Heart right ventricle (tissue), 16 donors: Measurements from ENCODE around the gene CHRNB4. TPM values are rescaled to one million over a fixed set of nuclear protein-coding genes. Genes with fewer than 3 reads are reported as not detected.
A peak's percentile ranks its signal among the peaks of the same experiment; 100 is the strongest.

ENCODE experiments used
- ATAC-seq, 8 donors: fragments of 200-7000 bp; cut with Tn5 transposase; one replicate each; pipeline ENCODE4 v1.9.1; 2020; ENCODE audit warnings: mild to moderate bottlenecking in 8 of 8, moderate library complexity in 8 of 8, moderate number of reproducible peaks in 1 of 8
- DNase-seq, 2 donors: peaks; one replicate each; pipeline ENCODE4 v3.0.0-alpha.2; 2020
- H3K27ac ChIP-seq, 10 donors: fragments of 200-600 bp; sonication (generic) in 2 of 10; one replicate each; pipeline versions ENCODE4 v1.5.0 to v1.8.0; 2020 to 2022; ENCODE audit warnings: mild to moderate bottlenecking in 3 of 10
- H3K27me3 ChIP-seq, 7 donors: fragments of 200-600 bp; one replicate each; pipeline ENCODE4 v1.8.0; 2021 to 2022; ENCODE audit warnings: mild to moderate bottlenecking in 2 of 7
- H3K36me3 ChIP-seq, 9 donors: fragments of 200-600 bp; sonication (generic) in 1 of 9; one replicate each; pipeline versions ENCODE4 v1.5.0 to v1.8.0; 2020 to 2022; ENCODE audit warnings: mild to moderate bottlenecking in 2 of 9
- H3K4me1 ChIP-seq, 9 donors: fragments of 200-600 bp; sonication (generic) in 1 of 9; one replicate each; pipeline versions ENCODE4 v1.5.0 to v1.8.0; 2020 to 2022; ENCODE audit warnings: mild to moderate bottlenecking in 4 of 9
- H3K4me3 ChIP-seq, 10 donors: fragments of 200-600 bp; sonication (generic) in 2 of 10; one replicate each; pipeline versions ENCODE4 v1.5.0 to v1.8.0; 2020 to 2022; ENCODE audit warnings: mild to moderate bottlenecking in 7 of 10, moderate library complexity in 2 of 10
- H3K9me3 ChIP-seq, 11 donors: fragments of 200-600 bp in 10 of 11; sonication (generic) in 2 of 11; one replicate each; pipeline versions ENCODE4 v1.5.0 to v1.8.0; 2013 to 2022; ENCODE audit warnings: mild to moderate bottlenecking in 2 of 11, control low read depth in 1 of 11, moderate library complexity in 1 of 11
- WGBS, 2 donors: extraction: QIAGEN DNeasy Blood & Tissue Kit; methylation state at CpG; one replicate each; pipeline ENCODE4 v1.1.7; 2013; ENCODE audit warnings: inconsistent platforms in 1 of 2; 5-methylcytosine and 5-hydroxymethylcytosine counted together
- intact Hi-C, 10 donors: fragments of 100-400 bp; cut with DNase I; formaldehyde crosslinking; loops; one replicate each; pipeline versions ENCODE4 v1.11.1 to v1.14.2; 2022
- polyA plus RNA-seq, 2 donors: library from polyadenylated mRNA; stranded (reverse); fragments of 200-250 nt; gene quantifications; one replicate each; pipeline ENCODE4 v1.2.3, GENCODE V29; 2013
- total RNA-seq, 10 donors: library from RNA; stranded (reverse); fragmentation: NEBNext Ultra II Directional in 3 of 10; extraction: Animal tissue kit (Norgen Biotek cat#: 25700) in 3 of 10; gene quantifications; one replicate each; pipeline versions ENCODE4 v1.2.1 to v1.2.4, GENCODE V29; 2021 to 2023
- TF ChIP-seq, protein P1 (sequence below), 9 donors: fragments of 200-600 bp; sonication (generic) in 2 of 9; IDR thresholded peaks; one replicate each; pipeline versions ENCODE4 v1.5.0 to v1.8.0; 2021 to 2022; ENCODE audit warnings: antibody characterized with exemption in 9 of 9, mild to moderate bottlenecking in 5 of 9, moderate library complexity in 1 of 9
- donor health status: Arrhythmogenic right ventricular cardiomyopathy.
- donor health status: ischemic (EF 13 %, LVEDD 7.1; RV severe dilation, severe dysfunction).
- donor health status: healthy with polysubstance abuse.
- donor health status: DM: no; HTN: yes; CAD: no.
- donor health status: DM: no; HTN: no; CAD: no.
- donor health status: ischemic (EF 25% LVEDD 6.9; RV normal size, moderate dysfunction).
- donor health status: ischemic (EF 25% LVEDD 5.7; RV mildly dilated, moderate dysfunction).
- donor health status: healthy.
- donor health status: DM: yes; HTN: yes; CAD: no.
- donor health status: Ischemic cardiomyopathy.
- donor health status: ischemic (EF 35%, LVEDD 5.7; RV mildly dilated, moderate dysfunction).
- donor health status: nonischemic (EF 11% LVEDD 7.7; RV severe dilation, severe dysfunction).
- donor health status: DM: yes; HTN: yes; CAD: no.
- donor health status: PGD.
- donor health status: ischemic (EF 29% LVEDD 5.4; RV normal size, mild dysfunction).
- donor health status: nonischemic (EF 23%, LVEDD 6.1; RV moderate dilation, normal function).

Gene CHRNB4
- total and polyA plus RNA-seq, 12 donors = 0.01 to 0.13 (median 0.11) TPM; not detected in 9

DNA sequence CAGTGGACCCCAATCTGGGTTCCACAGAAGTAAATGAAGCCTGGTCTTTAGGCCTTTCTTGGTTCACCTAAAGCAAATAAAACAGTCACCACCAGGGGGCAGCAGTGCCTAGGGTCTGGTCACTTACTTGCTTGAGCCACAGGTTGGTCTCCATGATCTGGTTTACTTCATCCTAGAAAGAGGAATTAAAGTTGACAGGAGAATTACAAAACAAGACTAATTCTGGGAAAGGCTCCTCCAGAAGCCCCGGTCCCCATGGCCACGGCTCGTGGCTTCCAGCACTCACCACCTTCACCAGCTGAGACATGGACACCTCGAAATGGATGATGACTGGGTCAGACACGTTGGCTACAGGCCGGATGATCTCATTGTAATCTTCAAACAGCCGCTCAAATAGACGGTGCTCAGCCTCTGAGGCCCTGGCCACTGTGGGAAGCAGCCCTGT, 22.5 kb downstream of the CHRNB4 start:
- H3K27ac ChIP-seq = no peak overlapping the region
- no peaks in the 10 kb centered on the region for H3K9me3 ChIP-seq
- no peak overlapping the region for H3K4me3 ChIP-seq
- H3K36me3 ChIP-seq = no peaks in the 10 kb centered on the region
- peaks cover 3 to 25% (median 18%) of the 10 kb centered on the region in 9 donors for H3K4me1 ChIP-seq
- DNase-seq (peak; percentile 70 to 91), ATAC-seq (peak; percentile 59 to 87 (median 81))
- 5 to 11% methylated on average over 8 of the region's 8 CpGs for WGBS, 2 donors
- TF ChIP-seq, protein P1, sequence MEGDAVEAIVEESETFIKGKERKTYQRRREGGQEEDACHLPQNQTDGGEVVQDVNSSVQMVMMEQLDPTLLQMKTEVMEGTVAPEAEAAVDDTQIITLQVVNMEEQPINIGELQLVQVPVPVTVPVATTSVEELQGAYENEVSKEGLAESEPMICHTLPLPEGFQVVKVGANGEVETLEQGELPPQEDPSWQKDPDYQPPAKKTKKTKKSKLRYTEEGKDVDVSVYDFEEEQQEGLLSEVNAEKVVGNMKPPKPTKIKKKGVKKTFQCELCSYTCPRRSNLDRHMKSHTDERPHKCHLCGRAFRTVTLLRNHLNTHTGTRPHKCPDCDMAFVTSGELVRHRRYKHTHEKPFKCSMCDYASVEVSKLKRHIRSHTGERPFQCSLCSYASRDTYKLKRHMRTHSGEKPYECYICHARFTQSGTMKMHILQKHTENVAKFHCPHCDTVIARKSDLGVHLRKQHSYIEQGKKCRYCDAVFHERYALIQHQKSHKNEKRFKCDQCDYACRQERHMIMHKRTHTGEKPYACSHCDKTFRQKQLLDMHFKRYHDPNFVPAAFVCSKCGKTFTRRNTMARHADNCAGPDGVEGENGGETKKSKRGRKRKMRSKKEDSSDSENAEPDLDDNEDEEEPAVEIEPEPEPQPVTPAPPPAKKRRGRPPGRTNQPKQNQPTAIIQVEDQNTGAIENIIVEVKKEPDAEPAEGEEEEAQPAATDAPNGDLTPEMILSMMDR (IDR thresholded peaks at IDR 0.05) = peak; percentile 82 to 91 (median 87)
- peaks cover 14 to 51% (median 46%) of the 10 kb centered on the region in 7 donors for H3K27me3 ChIP-seq
- intact Hi-C loops = loop anchor here (1.0 to 5.0 kb wide), 7 partner anchors 89 to 134 kb away; no protein-coding TSS in a partner anchor

DNA sequence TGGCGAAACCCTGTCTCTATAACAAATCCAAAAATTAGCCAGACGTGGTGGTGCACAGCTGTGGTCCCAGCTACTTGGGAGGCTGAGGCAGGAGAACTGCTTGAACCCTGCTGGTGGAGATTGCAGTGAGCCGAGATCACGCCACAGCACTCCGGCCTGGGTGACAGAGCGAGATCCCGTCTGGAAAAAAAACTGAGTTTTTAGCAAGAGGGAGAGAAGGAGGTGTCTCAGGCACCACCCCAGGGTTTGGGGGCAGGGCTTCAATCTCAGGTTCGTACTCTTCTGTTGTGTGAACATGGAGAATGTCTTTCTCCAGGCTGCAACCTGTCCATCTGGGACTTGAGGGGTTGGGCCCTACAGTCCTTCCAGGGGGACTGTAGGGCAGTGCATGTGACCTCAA, 22.9 kb downstream of the CHRNB4 start:
- no peak for DNase-seq
- intact Hi-C loops = loop anchor here (1.0 to 5.0 kb wide), 7 partner anchors 89 to 134 kb away; no protein-coding TSS in a partner anchor
- Histone ChIP-seq H3K36me3 (no peaks in the 10 kb centered on the region), H3K9me3 (no peaks in the 10 kb centered on the region), H3K27ac (no peak overlapping the region), H3K4me3 (no peak overlapping the region), H3K4me1 (peaks cover 3 to 25% (median 18%) of the 10 kb centered on the region in 9 donors), H3K27me3 (peaks cover 14 to 47% (median 44%) of the 10 kb centered on the region in 7 donors)
- TF ChIP-seq, protein P1 (IDR thresholded peaks at IDR 0.05) = no peak
- 87 to 88% methylated on average over 7 to 8 of the region's 8 CpGs for WGBS, 2 donors
- peak in 3 of 8 donors; percentile 8 to 20 (median 16) for ATAC-seq

DNA sequence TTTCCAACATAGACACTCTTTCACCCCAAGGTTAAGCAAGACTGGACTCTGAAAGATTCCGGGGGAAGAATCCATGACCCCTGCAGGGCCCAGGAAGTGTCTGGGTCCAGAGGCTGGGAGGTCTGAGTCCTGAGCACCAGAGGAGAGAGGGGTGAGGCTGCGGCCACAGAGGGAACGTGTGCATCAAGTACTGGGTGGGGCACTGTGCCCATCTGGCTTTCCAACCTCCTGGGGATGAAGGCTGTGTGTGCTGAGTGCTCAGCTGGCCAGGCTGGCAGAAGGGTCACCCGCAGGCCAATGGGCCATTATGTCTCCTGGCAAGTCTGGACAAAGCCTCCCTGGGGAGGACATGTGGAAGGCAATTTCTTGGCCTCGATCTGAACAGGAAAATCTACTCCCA, 23.5 kb downstream of the CHRNB4 start:
- WGBS, 2 donors = 82 to 83% methylated on average over 5 of the region's 5 CpGs
- Histone ChIP-seq H3K27ac (no peak overlapping the region), H3K36me3 (no peaks in the 10 kb centered on the region), H3K4me3 (no peak overlapping the region), H3K27me3 (peaks cover 14 to 41% (median 40%) of the 10 kb centered on the region in 7 donors), H3K9me3 (no peaks in the 10 kb centered on the region), H3K4me1 (peaks cover 3 to 25% (median 18%) of the 10 kb centered on the region in 9 donors)
- ATAC-seq (no peak), DNase-seq (no peak)
- intact Hi-C loops = loop anchor here in 5 of 10 donors (5.0 kb wide), 3 partner anchors 90 to 135 kb away; no protein-coding TSS in a partner anchor
- TF ChIP-seq, protein P1 (IDR thresholded peaks at IDR 0.05) = no peak

DNA sequence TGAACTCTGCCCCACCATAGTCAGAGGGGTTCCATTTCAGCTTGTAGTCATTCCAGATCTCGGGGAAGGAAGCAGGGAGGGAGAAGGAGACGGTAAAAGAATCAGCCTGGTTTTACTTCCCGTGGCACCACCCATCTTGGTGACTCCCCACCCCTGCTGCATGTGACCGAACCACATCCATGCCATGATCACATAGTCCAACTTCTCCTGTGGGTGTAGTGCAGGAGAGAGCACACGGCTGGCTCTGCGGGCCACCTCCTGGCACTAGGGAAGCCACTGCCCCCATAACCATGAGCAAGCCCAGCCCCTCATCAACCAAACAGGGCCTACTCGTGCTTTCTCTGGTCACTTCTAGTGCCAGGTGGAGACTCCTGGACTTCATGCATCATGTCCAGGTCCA, 23.9 kb downstream of the CHRNB4 start:
- no peak overlapping the region for H3K27ac ChIP-seq
- intact Hi-C loops = loop anchor here in 5 of 10 donors (5.0 kb wide), 3 partner anchors 90 to 135 kb away; no protein-coding TSS in a partner anchor
- ATAC-seq (no peak), DNase-seq (no peak)
- TF ChIP-seq, protein P1 (IDR thresholded peaks at IDR 0.05) = no peak
- H3K36me3 ChIP-seq = no peaks in the 10 kb centered on the region
- WGBS, 2 donors = 63 to 84% methylated on average over 7 of the region's 7 CpGs
- no peak overlapping the region for H3K4me3 ChIP-seq
- peaks cover 14 to 37% (median 36%) of the 10 kb centered on the region in 7 donors for H3K27me3 ChIP-seq
- no peaks in the 10 kb centered on the region for H3K9me3 ChIP-seq
- peaks cover 3 to 25% (median 18%) of the 10 kb centered on the region in 9 donors for H3K4me1 ChIP-seq
